Peyer's patch (tissue), 4 donors: ENCODE results near the gene PGLYRP1.

Source experiments
- POLR2A ChIP-seq, 2 donors: fragments of 450-650 bp; IDR thresholded peaks; one replicate each; pipeline ENCODE4 v1.5.1; 2017; ENCODE audit warnings: antibody characterized with exemption in 2 of 2, mild to moderate bottlenecking in 2 of 2, moderate library complexity in 2 of 2
- TF ChIP-seq, protein P1 (sequence below), 6 experiments: fragments of 450-650 bp in 4 of 6; fragments of 200-600 bp in 2 of 6; sonication (generic) in 1 of 6; IDR thresholded peaks; one replicate each; pipeline ENCODE4 v1.5.1; 2017 to 2019; ENCODE audit warnings: antibody characterized with exemption in 6 of 6, mild to moderate bottlenecking in 3 of 6, moderate library complexity in 1 of 6

DNA sequence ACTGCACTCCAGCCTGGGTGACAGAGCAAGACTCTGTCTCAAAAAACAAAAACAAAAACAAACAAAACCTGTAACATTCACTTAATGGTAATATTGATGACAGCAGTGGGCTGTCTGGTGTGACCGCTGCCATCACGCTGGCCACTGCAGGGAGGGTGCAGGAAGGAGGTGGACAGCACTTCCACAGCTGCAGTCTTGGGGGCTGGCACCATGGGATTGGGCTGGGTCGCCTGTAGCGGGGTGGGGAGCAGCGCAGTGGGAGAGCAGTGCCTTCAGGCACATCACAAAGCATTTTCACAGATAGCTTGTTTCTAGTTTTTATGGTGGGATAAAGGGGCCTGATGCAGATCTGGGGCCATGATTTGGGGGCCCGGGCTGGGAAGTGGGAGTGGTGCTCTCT lies 12.7 kb upstream of the PGLYRP1 start:
- TF ChIP-seq, protein P1, sequence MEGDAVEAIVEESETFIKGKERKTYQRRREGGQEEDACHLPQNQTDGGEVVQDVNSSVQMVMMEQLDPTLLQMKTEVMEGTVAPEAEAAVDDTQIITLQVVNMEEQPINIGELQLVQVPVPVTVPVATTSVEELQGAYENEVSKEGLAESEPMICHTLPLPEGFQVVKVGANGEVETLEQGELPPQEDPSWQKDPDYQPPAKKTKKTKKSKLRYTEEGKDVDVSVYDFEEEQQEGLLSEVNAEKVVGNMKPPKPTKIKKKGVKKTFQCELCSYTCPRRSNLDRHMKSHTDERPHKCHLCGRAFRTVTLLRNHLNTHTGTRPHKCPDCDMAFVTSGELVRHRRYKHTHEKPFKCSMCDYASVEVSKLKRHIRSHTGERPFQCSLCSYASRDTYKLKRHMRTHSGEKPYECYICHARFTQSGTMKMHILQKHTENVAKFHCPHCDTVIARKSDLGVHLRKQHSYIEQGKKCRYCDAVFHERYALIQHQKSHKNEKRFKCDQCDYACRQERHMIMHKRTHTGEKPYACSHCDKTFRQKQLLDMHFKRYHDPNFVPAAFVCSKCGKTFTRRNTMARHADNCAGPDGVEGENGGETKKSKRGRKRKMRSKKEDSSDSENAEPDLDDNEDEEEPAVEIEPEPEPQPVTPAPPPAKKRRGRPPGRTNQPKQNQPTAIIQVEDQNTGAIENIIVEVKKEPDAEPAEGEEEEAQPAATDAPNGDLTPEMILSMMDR (IDR thresholded peaks at IDR 0.05): no peak
- TF ChIP-seq POLR2A (IDR thresholded peaks at IDR 0.05): no peak
